GM23248 (cell line): ENCODE data around the gene SHCBP1L.

ENCODE experiments used
- EZH2 ChIP-seq: fragments of 200-600 bp; sonication (generic); IDR thresholded peaks from 2 replicates; pipeline ENCODE4 v1.6.1; 2018; ENCODE audit warnings: antibody characterized with exemption, mild to moderate bottlenecking; ENCODE audit not compliant: insufficient read depth, poor library complexity, severe bottlenecking
- EZH2phosphoT487 ChIP-seq: fragments of 200-600 bp; sonication (generic); IDR thresholded peaks from 2 replicates; pipeline ENCODE4 v1.6.1; 2018; ENCODE audit warnings: antibody characterized with exemption, moderate library complexity, mild to moderate bottlenecking, low read depth; ENCODE audit not compliant: insufficient read depth

- no peak for TF ChIP-seq EZH2phosphoT487
- no peak for TF ChIP-seq EZH2
Observed at GRCh38 chr1:182962554-182963115, 9.7 kb upstream of the SHCBP1L start.
